Measurements from ENCODE around the gene DBP. TPM values are rescaled to one million over a fixed set of nuclear protein-coding genes. Genes with fewer than 3 reads are reported as not detected.

The DBP gene
- total and polyA plus RNA-seq, 2 of the 13 experiments (the other 11 are each of a cell fraction or from before 2014, with no cell fraction given): 1.7 to 5.8 TPM

DNA sequence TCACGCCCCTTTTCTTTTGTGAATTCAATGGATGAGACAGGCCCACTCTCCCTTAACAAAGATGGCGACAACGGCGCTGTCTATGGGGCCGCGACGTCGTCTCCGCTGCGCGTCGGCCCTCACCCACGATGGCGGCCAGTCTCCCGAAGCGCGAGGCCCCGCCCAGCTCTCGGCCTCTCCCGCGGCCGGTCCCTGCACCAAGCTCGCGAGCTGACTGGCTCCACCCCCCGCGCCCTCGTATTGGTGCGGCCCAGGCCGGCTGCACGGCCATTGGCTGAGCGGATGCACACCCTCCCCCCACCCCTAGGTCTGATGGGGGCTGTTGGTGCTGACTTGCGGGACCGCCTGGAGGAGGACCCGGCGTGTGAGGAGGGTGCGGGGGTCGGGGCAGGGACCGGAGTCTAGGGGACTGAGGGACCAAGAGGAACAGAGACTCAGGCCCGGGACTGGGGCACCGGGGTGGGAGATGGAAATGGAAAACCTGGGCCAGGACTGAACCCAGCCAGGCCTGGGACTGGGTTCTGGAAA lies 13.0 kb downstream of the DBP start (continued):
- TF ChIP-seq, protein P1, sequence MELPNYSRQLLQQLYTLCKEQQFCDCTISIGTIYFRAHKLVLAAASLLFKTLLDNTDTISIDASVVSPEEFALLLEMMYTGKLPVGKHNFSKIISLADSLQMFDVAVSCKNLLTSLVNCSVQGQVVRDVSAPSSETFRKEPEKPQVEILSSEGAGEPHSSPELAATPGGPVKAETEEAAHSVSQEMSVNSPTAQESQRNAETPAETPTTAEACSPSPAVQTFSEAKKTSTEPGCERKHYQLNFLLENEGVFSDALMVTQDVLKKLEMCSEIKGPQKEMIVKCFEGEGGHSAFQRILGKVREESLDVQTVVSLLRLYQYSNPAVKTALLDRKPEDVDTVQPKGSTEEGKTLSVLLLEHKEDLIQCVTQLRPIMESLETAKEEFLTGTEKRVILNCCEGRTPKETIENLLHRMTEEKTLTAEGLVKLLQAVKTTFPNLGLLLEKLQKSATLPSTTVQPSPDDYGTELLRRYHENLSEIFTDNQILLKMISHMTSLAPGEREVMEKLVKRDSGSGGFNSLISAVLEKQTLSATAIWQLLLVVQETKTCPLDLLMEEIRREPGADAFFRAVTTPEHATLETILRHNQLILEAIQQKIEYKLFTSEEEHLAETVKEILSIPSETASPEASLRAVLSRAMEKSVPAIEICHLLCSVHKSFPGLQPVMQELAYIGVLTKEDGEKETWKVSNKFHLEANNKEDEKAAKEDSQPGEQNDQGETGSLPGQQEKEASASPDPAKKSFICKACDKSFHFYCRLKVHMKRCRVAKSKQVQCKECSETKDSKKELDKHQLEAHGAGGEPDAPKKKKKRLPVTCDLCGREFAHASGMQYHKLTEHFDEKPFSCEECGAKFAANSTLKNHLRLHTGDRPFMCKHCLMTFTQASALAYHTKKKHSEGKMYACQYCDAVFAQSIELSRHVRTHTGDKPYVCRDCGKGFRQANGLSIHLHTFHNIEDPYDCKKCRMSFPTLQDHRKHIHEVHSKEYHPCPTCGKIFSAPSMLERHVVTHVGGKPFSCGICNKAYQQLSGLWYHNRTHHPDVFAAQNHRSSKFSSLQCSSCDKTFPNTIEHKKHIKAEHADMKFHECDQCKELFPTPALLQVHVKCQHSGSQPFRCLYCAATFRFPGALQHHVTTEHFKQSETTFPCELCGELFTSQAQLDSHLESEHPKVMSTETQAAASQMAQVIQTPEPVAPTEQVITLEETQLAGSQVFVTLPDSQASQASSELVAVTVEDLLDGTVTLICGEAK (IDR thresholded peaks at IDR 0.05): no peak
- TF ChIP-seq, protein P1 (CRISPR knock-in tag; IDR thresholded peaks at IDR 0.05): no peak; the same call in 1 of the 2 replicates
- TF ChIP-seq MAF1 (CRISPR knock-in tag; IDR thresholded peaks at IDR 0.05; ENCODE audit: borderline replicate concordance) (no peak), ZFP90 (CRISPR knock-in tag; IDR thresholded peaks at IDR 0.05; ENCODE audit: borderline replicate concordance) (no peak), PHF8 (CRISPR knock-in tag; IDR thresholded peaks at IDR 0.05) (no peak), MIER3 (CRISPR knock-in tag; IDR thresholded peaks at IDR 0.05; ENCODE audit: borderline replicate concordance) (0 out of 2 replicates have a peak, but pooled peaks have one; percentile 20), JUN (CRISPR knock-in tag; IDR thresholded peaks at IDR 0.05) (no peak), SUZ12 (IDR thresholded peaks at IDR 0.05; ENCODE audit: low read depth, low read length) (no peak)
- TF ChIP-seq, protein P2, sequence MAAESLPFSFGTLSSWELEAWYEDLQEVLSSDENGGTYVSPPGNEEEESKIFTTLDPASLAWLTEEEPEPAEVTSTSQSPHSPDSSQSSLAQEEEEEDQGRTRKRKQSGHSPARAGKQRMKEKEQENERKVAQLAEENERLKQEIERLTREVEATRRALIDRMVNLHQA (CRISPR knock-in tag; IDR thresholded peaks at IDR 0.05): no peak
- TF ChIP-seq, protein P3, sequence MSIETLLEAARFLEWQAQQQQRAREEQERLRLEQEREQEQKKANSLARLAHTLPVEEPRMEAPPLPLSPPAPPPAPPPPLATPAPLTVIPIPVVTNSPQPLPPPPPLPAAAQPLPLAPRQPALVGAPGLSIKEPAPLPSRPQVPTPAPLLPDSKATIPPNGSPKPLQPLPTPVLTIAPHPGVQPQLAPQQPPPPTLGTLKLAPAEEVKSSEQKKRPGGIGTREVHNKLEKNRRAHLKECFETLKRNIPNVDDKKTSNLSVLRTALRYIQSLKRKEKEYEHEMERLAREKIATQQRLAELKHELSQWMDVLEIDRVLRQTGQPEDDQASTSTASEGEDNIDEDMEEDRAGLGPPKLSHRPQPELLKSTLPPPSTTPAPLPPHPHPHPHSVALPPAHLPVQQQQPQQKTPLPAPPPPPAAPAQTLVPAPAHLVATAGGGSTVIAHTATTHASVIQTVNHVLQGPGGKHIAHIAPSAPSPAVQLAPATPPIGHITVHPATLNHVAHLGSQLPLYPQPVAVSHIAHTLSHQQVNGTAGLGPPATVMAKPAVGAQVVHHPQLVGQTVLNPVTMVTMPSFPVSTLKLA (IDR thresholded peaks at IDR 0.05): no peak
- TF ChIP-seq, protein P4, sequence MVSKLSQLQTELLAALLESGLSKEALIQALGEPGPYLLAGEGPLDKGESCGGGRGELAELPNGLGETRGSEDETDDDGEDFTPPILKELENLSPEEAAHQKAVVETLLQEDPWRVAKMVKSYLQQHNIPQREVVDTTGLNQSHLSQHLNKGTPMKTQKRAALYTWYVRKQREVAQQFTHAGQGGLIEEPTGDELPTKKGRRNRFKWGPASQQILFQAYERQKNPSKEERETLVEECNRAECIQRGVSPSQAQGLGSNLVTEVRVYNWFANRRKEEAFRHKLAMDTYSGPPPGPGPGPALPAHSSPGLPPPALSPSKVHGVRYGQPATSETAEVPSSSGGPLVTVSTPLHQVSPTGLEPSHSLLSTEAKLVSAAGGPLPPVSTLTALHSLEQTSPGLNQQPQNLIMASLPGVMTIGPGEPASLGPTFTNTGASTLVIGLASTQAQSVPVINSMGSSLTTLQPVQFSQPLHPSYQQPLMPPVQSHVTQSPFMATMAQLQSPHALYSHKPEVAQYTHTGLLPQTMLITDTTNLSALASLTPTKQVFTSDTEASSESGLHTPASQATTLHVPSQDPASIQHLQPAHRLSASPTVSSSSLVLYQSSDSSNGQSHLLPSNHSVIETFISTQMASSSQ (IDR thresholded peaks at IDR 0.05; ENCODE audit: low read depth): no peak
- TF ChIP-seq, protein P4 (CRISPR knock-in tag; IDR thresholded peaks at IDR 0.05; ENCODE audit: borderline replicate concordance): no peak
- TF ChIP-seq, protein P5, sequence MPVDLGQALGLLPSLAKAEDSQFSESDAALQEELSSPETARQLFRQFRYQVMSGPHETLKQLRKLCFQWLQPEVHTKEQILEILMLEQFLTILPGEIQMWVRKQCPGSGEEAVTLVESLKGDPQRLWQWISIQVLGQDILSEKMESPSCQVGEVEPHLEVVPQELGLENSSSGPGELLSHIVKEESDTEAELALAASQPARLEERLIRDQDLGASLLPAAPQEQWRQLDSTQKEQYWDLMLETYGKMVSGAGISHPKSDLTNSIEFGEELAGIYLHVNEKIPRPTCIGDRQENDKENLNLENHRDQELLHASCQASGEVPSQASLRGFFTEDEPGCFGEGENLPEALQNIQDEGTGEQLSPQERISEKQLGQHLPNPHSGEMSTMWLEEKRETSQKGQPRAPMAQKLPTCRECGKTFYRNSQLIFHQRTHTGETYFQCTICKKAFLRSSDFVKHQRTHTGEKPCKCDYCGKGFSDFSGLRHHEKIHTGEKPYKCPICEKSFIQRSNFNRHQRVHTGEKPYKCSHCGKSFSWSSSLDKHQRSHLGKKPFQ (CRISPR knock-in tag; IDR thresholded peaks at IDR 0.05; ENCODE audit: insufficient replicate concordance): no peak

Data from HepG2 (cell line).